Right lobe of liver (tissue), 4 donors: ENCODE measurements around the gene GPR119.

Experiments
- POLR2A ChIP-seq: fragments of 450-650 bp; IDR thresholded peaks from one replicate; pipeline ENCODE4 v1.6.1; 2017; ENCODE audit warnings: antibody characterized with exemption, mild to moderate bottlenecking
- TF ChIP-seq, protein P1 (sequence below), 4 donors: fragments of 200-600 bp in 3 of 4; fragments of 450-650 bp in 1 of 4; IDR thresholded peaks; one replicate each; pipeline versions ENCODE4 v1.5.1 to v1.8.0; 2016 to 2022; ENCODE audit warnings: antibody characterized with exemption in 4 of 4, mild to moderate bottlenecking in 2 of 4
- donor health status: DM: no; HTN: no; CAD: no.
- donor health status: DM: no; HTN: no; CAD: no.
- donor health status: DM: no; HTN: yes; CAD: no.

DNA sequence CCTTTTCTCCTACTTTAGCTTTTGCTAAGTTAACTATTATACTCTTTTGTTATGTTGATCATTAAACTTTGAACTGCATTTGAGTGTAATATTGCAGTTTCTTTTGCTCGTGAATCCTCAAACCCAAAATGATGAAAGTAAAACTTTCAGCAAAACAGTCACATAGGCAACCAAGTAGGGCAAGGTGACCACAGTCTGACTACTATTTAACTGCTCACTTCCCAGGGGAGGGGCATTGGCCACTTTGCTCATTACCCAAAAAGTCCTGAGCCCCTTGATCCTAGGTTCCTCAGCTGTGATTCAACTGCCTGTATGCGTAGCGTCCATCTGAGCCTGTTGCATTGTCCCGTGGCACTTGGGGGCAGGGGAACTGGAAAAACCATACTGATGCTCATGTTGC is 33.3 kb upstream of the GPR119 start:
- TF ChIP-seq, protein P1, sequence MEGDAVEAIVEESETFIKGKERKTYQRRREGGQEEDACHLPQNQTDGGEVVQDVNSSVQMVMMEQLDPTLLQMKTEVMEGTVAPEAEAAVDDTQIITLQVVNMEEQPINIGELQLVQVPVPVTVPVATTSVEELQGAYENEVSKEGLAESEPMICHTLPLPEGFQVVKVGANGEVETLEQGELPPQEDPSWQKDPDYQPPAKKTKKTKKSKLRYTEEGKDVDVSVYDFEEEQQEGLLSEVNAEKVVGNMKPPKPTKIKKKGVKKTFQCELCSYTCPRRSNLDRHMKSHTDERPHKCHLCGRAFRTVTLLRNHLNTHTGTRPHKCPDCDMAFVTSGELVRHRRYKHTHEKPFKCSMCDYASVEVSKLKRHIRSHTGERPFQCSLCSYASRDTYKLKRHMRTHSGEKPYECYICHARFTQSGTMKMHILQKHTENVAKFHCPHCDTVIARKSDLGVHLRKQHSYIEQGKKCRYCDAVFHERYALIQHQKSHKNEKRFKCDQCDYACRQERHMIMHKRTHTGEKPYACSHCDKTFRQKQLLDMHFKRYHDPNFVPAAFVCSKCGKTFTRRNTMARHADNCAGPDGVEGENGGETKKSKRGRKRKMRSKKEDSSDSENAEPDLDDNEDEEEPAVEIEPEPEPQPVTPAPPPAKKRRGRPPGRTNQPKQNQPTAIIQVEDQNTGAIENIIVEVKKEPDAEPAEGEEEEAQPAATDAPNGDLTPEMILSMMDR (IDR thresholded peaks at IDR 0.05) = no peak
- TF ChIP-seq POLR2A = no peak
